ENCODE measurements around the gene PPP1R15A. TPM values are rescaled to one million over a fixed set of nuclear protein-coding genes. Genes with fewer than 3 reads are reported as not detected.

Gene PPP1R15A
- total RNA-seq (87.3 and 166 TPM in 2 replicates), polyA plus RNA-seq (46.3 and 116 TPM in 2 replicates), polyA minus RNA-seq (ENCODE audit: low replicate concordance) (19.5 and 31.9 TPM in 2 replicates)
- 53.8 and 120 TPM in 2 replicates for polyA plus RNA-seq (2012)

DNA sequence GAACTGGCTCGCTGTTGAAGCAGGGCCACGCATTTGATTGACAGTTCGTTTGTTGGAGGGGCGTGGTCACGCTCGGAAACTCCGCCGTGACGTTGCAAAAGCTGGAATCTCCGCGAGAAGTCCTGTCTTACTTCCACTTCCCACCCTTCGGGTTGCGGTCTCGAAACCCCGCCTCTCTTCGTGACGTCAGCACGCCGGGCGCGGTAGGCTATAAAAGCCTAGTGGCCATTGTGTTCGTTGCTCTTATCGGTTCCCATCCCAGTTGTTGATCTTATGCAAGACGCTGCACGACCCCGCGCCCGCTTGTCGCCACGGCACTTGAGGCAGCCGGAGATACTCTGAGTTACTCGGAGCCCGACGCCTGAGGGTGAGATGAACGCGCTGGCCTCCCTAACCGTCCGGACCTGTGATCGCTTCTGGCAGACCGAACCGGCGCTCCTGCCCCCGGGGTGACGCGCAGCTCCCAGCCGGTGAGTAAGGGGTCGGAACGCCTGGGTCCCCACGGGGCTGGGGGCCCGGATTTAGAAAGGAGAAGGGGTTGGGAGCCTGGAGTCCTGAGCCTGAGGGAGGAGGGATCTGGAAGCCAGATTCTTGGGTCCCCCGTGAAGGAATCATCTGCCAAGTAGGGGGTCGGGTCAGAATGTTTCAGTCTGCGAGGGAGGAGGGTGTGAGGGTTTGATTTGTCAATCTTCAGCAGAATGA lies at the start of gene PPP1R15A:
Gene PPP1R15A (plus strand): TSS at position 240 of the 702 bp plus-strand sequence. CDS start 813 bp downstream, outside the sequence.
- Histone ChIP-seq H3K4me3 (replicated peaks in 1 of 4; ENCODE audit: control extremely low read depth in 1 of 4, insufficient read depth in 1 of 4, low read depth in 3 of 4, low read length in 4 of 4) (peak within 1 kb of the TSS; percentile 78 to 99 (median 98)), H3K36me3 (ENCODE audit: control insufficient read depth, insufficient read depth, low read length) (peaks cover 22% of the 10 kb centered on the region), H3K27me3 (ENCODE audit: control insufficient read depth, insufficient read depth, low read length) (no peaks in the 10 kb centered on the region), H4K20me1 (ENCODE audit: control insufficient read depth, extremely low read depth, insufficient read depth, low read length) (no peaks in the 10 kb centered on the region), H3K9me3 (ENCODE audit: control insufficient read depth, insufficient read depth, low read depth, low read length) (no peaks in the 10 kb centered on the region), H3K4me1 (ENCODE audit: control insufficient read depth, extremely low read depth, insufficient read depth, low read length) (peaks cover 5% of the 10 kb centered on the region), H3K79me2 (ENCODE audit: control insufficient read depth, insufficient read depth, low read length) (peaks cover 45% of the 10 kb centered on the region), H3K27ac (ENCODE audit: insufficient read depth, low read length) (peak within 1 kb of the TSS; percentile 100), H2AFZ (ENCODE audit: low read length) (peak within 1 kb of the TSS; percentile 49), H3K9ac (ENCODE audit: insufficient read depth, low read length) (peak within 1 kb of the TSS; percentile 100), H3K4me2 (ENCODE audit: extremely low read depth, insufficient read depth, low read length) (peak within 1 kb of the TSS; percentile 94)
- TF ChIP-seq, protein P1, sequence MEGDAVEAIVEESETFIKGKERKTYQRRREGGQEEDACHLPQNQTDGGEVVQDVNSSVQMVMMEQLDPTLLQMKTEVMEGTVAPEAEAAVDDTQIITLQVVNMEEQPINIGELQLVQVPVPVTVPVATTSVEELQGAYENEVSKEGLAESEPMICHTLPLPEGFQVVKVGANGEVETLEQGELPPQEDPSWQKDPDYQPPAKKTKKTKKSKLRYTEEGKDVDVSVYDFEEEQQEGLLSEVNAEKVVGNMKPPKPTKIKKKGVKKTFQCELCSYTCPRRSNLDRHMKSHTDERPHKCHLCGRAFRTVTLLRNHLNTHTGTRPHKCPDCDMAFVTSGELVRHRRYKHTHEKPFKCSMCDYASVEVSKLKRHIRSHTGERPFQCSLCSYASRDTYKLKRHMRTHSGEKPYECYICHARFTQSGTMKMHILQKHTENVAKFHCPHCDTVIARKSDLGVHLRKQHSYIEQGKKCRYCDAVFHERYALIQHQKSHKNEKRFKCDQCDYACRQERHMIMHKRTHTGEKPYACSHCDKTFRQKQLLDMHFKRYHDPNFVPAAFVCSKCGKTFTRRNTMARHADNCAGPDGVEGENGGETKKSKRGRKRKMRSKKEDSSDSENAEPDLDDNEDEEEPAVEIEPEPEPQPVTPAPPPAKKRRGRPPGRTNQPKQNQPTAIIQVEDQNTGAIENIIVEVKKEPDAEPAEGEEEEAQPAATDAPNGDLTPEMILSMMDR (conservative IDR thresholded peaks at IDR 0.05 in 1 of 2, IDR thresholded peaks at IDR 0.05 in 1 of 2; ENCODE audit: low read depth in 1 of 2, low read length in 2 of 2) = no peak
- no peak for TF ChIP-seq EZH2 (IDR thresholded peaks at IDR 0.05; ENCODE audit: low read length, missing control alignments)
- DNase-seq (ENCODE audit: low read depth in 2 of 2) = peak; percentile 92 to 98

DNA sequence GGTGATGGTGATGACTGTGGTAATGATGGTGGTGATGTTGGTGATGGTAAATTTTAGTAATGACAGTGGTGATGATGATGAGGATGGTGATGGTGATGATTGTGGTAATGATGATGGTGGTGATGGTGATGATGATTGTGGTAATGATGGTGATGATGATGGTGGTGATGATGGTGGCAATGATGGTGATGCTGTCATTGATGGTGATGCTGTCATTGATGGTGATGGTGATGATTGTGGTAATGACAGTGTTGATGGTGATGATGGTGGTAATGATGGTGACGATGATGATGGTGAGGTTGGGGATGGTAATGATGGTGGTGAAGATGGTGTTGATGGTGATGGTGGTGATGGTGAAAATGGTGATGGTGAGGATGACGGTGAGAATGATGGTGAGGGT lies 49.7 kb upstream of the PPP1R15A start:
- H4K20me1 ChIP-seq (ENCODE audit: control insufficient read depth, extremely low read depth, insufficient read depth, low read length) = no peaks in the 10 kb centered on the region
- H3K4me2 ChIP-seq (ENCODE audit: extremely low read depth, insufficient read depth, low read length) = no peak overlapping the region
- H3K36me3 ChIP-seq (ENCODE audit: control insufficient read depth, insufficient read depth, low read length) = peaks cover 4% of the 10 kb centered on the region
- H3K9me3 ChIP-seq (ENCODE audit: control insufficient read depth, insufficient read depth, low read depth, low read length) = no peaks in the 10 kb centered on the region
- DNase-seq (ENCODE audit: low read depth in 2 of 2) = no peak
- no peaks in the 10 kb centered on the region for H3K79me2 ChIP-seq (ENCODE audit: control insufficient read depth, insufficient read depth, low read length)
- H3K27me3 ChIP-seq (ENCODE audit: control insufficient read depth, insufficient read depth, low read length) = no peaks in the 10 kb centered on the region
- no peak overlapping the region for H3K4me3 ChIP-seq (replicated peaks in 1 of 4; ENCODE audit: control extremely low read depth in 1 of 4, insufficient read depth in 1 of 4, low read depth in 3 of 4, low read length in 4 of 4)
- H3K4me1 ChIP-seq (ENCODE audit: control insufficient read depth, extremely low read depth, insufficient read depth, low read length) = peaks cover 7% of the 10 kb centered on the region
- no peak overlapping the region for H3K27ac ChIP-seq (ENCODE audit: insufficient read depth, low read length)
- H3K9ac ChIP-seq (ENCODE audit: insufficient read depth, low read length) = no peak overlapping the region
- TF ChIP-seq EZH2 (IDR thresholded peaks at IDR 0.05; ENCODE audit: low read length, missing control alignments) = no peak
- TF ChIP-seq, protein P1 (conservative IDR thresholded peaks at IDR 0.05 in 1 of 2, IDR thresholded peaks at IDR 0.05 in 1 of 2; ENCODE audit: low read depth in 1 of 2, low read length in 2 of 2) = no peak
- H2AFZ ChIP-seq (ENCODE audit: low read length) = no peak overlapping the region

DNA sequence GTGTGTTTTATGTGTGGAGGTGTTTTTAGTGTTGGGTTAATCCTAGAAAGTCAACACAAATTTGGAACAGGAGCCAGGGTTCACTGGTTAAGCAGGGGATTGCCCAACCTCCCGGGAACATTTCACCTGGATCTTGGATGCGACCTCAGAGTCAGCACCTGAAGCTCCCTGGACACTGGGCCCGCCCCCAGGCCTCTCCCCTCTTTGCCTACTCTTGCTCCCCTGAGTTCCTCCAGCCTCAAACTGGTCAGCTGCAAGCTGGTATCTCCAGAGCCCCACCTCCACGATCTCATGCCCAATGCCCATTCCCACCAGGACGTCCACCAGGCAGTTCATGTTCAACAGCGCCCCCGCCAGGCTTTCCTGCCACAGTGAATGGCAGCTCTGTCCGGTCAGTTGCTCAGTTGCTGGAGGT lies 45.6 kb upstream of the PPP1R15A start:
- no peaks in the 10 kb centered on the region for H3K9me3 ChIP-seq (ENCODE audit: control insufficient read depth, insufficient read depth, low read depth, low read length)
- no peaks in the 10 kb centered on the region for H3K4me1 ChIP-seq (ENCODE audit: control insufficient read depth, extremely low read depth, insufficient read depth, low read length)
- DNase-seq (ENCODE audit: low read depth in 2 of 2) = no peak
- no peak overlapping the region for H2AFZ ChIP-seq (ENCODE audit: low read length)
- no peak overlapping the region for H3K4me3 ChIP-seq (replicated peaks in 1 of 4; ENCODE audit: control extremely low read depth in 1 of 4, insufficient read depth in 1 of 4, low read depth in 3 of 4, low read length in 4 of 4)
- TF ChIP-seq EZH2 (IDR thresholded peaks at IDR 0.05; ENCODE audit: low read length, missing control alignments) = no peak
- TF ChIP-seq, protein P1 (conservative IDR thresholded peaks at IDR 0.05 in 1 of 2, IDR thresholded peaks at IDR 0.05 in 1 of 2; ENCODE audit: low read depth in 1 of 2, low read length in 2 of 2) = no peak
- no peak overlapping the region for H3K4me2 ChIP-seq (ENCODE audit: extremely low read depth, insufficient read depth, low read length)
- H3K79me2 ChIP-seq (ENCODE audit: control insufficient read depth, insufficient read depth, low read length) = no peaks in the 10 kb centered on the region
- no peaks in the 10 kb centered on the region for H3K27me3 ChIP-seq (ENCODE audit: control insufficient read depth, insufficient read depth, low read length)
- H3K36me3 ChIP-seq (ENCODE audit: control insufficient read depth, insufficient read depth, low read length) = peaks cover 4% of the 10 kb centered on the region
- H3K9ac ChIP-seq (ENCODE audit: insufficient read depth, low read length) = no peak overlapping the region
- H4K20me1 ChIP-seq (ENCODE audit: control insufficient read depth, extremely low read depth, insufficient read depth, low read length) = no peaks in the 10 kb centered on the region
- H3K27ac ChIP-seq (ENCODE audit: insufficient read depth, low read length) = no peak overlapping the region

Data from fibroblast of lung (primary cell).